Nephron (organoid): ENCODE results near the gene IGFBP3.

Source experiments
- H3K27ac Mint-ChIP-seq, 3 experiments: 2 replicates each; pipeline ENCODE4 v1.8.0; 2020; ENCODE audit warnings: mixed read lengths in 3 of 3, mild to moderate bottlenecking in 2 of 3, moderate library complexity in 1 of 3
- H3K27me3 Mint-ChIP-seq: 2 replicates; pipeline ENCODE4 v1.8.0; 2021; ENCODE audit warnings: low read depth, mild to moderate bottlenecking, moderate library complexity, mixed read lengths
- H3K36me3 Mint-ChIP-seq: 2 replicates; pipeline ENCODE4 v1.8.0; 2020; ENCODE audit warnings: low read depth, mixed read lengths
- H3K4me1 Mint-ChIP-seq: 2 replicates; pipeline ENCODE4 v1.8.0; 2020; ENCODE audit warnings: mixed read lengths
- H3K4me3 Mint-ChIP-seq, 3 experiments: 2 replicates each; pipeline ENCODE4 v1.8.0; 2020; ENCODE audit warnings: mild to moderate bottlenecking in 3 of 3, mixed read lengths in 3 of 3, moderate library complexity in 2 of 3
- H3K9me3 Mint-ChIP-seq: 2 replicates; pipeline ENCODE4 v1.8.0; 2020; ENCODE audit warnings: mixed read lengths
- TF ChIP-seq, protein P1 (sequence below), 3 experiments: fragments of 200-600 bp; sonication (generic); IDR thresholded peaks; one replicate each; pipeline ENCODE4 v1.5.0; 2021; ENCODE audit warnings: antibody characterized with exemption in 3 of 3; ENCODE audit not compliant: unreplicated experiment in 3 of 3

Gene IGFBP3

DNA sequence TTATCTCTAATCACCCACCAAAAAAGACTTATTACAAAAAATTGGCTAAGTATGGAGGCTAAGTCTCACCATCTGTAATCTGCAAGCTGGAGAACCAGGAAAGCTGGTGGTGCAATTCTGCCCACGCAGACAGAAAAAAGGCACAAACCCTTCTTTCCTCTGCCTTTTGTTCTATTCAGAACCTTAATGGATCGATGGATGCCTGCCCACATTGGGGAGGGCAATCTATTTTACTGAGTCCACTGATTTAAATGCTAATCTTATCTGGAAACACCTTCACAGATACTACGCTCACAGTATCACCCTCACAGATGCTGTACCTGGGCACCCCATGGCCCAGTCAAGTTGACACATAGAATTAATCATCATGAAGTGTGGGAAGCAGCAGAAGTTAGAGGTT is 10.2 kb downstream of the IGFBP3 start:
- no peak overlapping the region for H3K27ac Mint-ChIP-seq
- no peaks in the 10 kb centered on the region for H3K4me1 Mint-ChIP-seq
- H3K4me3 Mint-ChIP-seq = no peak overlapping the region
- TF ChIP-seq, protein P1, sequence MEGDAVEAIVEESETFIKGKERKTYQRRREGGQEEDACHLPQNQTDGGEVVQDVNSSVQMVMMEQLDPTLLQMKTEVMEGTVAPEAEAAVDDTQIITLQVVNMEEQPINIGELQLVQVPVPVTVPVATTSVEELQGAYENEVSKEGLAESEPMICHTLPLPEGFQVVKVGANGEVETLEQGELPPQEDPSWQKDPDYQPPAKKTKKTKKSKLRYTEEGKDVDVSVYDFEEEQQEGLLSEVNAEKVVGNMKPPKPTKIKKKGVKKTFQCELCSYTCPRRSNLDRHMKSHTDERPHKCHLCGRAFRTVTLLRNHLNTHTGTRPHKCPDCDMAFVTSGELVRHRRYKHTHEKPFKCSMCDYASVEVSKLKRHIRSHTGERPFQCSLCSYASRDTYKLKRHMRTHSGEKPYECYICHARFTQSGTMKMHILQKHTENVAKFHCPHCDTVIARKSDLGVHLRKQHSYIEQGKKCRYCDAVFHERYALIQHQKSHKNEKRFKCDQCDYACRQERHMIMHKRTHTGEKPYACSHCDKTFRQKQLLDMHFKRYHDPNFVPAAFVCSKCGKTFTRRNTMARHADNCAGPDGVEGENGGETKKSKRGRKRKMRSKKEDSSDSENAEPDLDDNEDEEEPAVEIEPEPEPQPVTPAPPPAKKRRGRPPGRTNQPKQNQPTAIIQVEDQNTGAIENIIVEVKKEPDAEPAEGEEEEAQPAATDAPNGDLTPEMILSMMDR (IDR thresholded peaks at IDR 0.05; ENCODE audit: unreplicated experiment in 3 of 3) = no peak
- H3K27me3 Mint-ChIP-seq = no peaks in the 10 kb centered on the region
- H3K36me3 Mint-ChIP-seq = peaks cover 19% of the 10 kb centered on the region
- H3K9me3 Mint-ChIP-seq = peaks cover 10% of the 10 kb centered on the region

DNA sequence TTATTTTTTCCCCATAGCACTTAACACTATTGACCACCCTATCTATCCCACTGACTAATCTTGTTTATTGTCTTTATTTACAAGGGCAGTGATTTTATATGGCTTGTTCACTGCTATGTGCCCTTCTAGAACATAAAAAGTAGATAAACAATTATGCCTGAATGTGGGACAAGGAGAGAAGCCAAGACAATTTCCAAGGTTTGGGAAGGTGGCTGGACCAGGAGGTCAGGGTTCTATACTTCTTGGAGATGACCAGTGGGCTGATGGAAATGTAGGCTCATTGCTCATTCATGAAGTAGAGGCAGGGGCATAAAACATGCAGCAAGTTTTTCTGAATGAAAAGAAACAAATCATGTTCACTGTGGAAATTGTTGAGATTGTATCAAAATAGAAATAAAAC is 11.5 kb downstream of the IGFBP3 start:
- Mint-ChIP-seq H3K4me1 (no peaks in the 10 kb centered on the region), H3K36me3 (peaks cover 14% of the 10 kb centered on the region), H3K9me3 (peaks cover 11% of the 10 kb centered on the region), H3K27ac (no peak overlapping the region), H3K4me3 (no peak overlapping the region), H3K27me3 (no peaks in the 10 kb centered on the region)
- TF ChIP-seq, protein P1 (IDR thresholded peaks at IDR 0.05; ENCODE audit: unreplicated experiment in 3 of 3) = no peak

DNA sequence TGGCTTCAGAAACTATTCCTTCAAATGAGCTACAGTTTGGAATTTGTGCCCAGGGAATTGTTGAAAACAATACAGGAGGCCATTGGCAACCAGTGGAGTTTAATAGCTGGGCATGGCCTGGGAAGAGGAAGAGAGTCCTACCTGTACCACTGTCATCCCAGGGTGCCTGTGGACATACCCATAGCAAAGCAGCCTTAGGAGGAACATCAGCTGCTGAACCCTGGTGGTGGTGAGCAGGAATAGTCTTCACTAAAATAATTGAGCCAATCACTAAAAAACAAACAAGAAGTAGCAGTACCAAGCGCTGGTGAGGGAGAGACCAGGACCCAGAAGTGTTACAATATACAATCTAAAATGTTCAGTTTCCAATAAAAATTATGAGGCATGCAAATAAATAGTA is 18.3 kb downstream of the IGFBP3 start:
- TF ChIP-seq, protein P1 (IDR thresholded peaks at IDR 0.05; ENCODE audit: unreplicated experiment in 3 of 3) = no peak
- Mint-ChIP-seq H3K36me3 (no peaks in the 10 kb centered on the region), H3K9me3 (peaks cover 18% of the 10 kb centered on the region), H3K4me1 (no peaks in the 10 kb centered on the region), H3K27ac (no peak overlapping the region), H3K4me3 (no peak overlapping the region), H3K27me3 (no peaks in the 10 kb centered on the region)

DNA sequence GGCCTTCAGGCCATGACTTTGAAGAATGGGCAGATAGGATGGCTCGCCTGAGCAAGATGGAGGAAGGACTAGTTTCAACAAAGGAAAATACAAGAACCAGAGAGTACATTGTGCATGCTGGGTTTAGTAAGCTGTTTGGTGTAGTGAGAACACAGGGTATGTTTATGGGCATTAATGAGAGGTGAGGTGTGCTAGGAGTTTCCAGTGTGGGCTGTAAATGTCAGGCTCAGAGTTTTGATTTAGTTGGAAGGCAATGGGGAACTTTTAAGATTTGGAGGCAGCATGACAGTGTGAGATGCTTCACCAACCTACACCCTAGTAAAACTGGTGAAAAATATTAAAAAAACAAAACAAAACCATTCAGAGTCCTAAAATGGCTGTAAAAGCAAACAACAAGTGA is 19.5 kb downstream of the IGFBP3 start:
- TF ChIP-seq, protein P1 (IDR thresholded peaks at IDR 0.05; ENCODE audit: unreplicated experiment in 3 of 3) = no peak
- no peak overlapping the region for H3K4me3 Mint-ChIP-seq
- H3K36me3 Mint-ChIP-seq = no peaks in the 10 kb centered on the region
- peaks cover 14% of the 10 kb centered on the region for H3K9me3 Mint-ChIP-seq
- H3K27ac Mint-ChIP-seq = no peak overlapping the region
- no peaks in the 10 kb centered on the region for H3K4me1 Mint-ChIP-seq
- peaks cover under 1% of the 10 kb centered on the region for H3K27me3 Mint-ChIP-seq

DNA sequence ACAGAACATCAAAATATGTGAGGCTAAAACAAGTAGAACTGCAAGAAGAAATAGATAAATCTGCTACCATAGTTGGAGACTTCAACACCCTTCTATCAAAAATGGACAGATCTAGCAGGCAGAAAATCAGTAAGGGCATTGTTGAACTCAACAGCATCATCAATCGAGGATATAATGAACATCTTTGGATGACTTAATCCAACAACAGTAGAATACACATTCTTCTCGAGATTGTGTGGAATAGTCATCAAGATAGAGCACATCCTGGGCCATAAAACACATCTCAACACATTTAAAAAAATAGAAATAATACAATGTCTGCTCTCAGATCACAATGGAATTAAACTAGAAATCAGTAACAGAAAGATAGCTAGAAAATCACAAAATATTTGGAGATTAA is 22.9 kb downstream of the IGFBP3 start:
- Mint-ChIP-seq H3K27me3 (peaks cover 22% of the 10 kb centered on the region), H3K36me3 (no peaks in the 10 kb centered on the region), H3K27ac (no peak overlapping the region), H3K9me3 (peaks cover 7% of the 10 kb centered on the region), H3K4me1 (no peaks in the 10 kb centered on the region), H3K4me3 (no peak overlapping the region)
- TF ChIP-seq, protein P1 (IDR thresholded peaks at IDR 0.05; ENCODE audit: unreplicated experiment in 3 of 3) = no peak

DNA sequence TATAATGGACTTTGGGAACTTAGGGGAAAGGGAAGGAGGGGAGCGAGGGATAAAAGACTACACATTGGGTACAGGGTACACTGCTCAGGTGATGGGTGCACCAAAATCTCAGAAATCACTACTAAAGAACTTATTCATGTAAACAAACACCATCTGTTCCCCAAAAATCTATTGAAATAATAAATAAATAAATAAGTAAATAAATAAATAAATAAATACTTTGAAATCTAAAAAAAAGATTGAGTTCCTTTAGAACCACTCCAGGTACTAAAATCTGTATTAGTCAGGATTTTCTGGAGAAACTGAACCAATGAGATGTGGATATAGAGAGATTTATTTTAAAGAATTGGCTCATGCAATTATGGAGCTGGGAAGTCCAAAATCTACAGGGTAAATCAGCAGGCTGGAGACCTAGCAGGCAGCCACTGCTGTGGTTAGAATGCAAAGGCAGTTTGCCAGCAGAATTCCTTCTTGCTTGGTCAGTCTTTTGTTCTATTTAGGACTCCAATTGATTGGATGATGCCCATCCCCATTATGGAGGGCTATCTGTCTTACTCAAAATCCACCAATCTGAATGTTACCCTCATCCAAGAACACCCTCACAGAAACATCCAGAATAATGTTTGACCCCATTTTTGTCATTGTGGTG is 23.9 kb downstream of the IGFBP3 start:
- Mint-ChIP-seq H3K36me3 (no peaks in the 10 kb centered on the region), H3K27ac (no peak overlapping the region), H3K27me3 (peaks cover 29% of the 10 kb centered on the region), H3K9me3 (no peaks in the 10 kb centered on the region), H3K4me3 (no peak overlapping the region), H3K4me1 (no peaks in the 10 kb centered on the region)
- TF ChIP-seq, protein P1 (IDR thresholded peaks at IDR 0.05; ENCODE audit: unreplicated experiment in 3 of 3) = no peak
